GM04504 (cell line): ENCODE measurements around the gene SLC7A14.

Experiments used
- DNase-seq: peaks from one replicate; pipeline ENCODE4 v3.0.0-alpha.2; 2012; ENCODE audit warnings: low read depth

The SLC7A14 gene

DNA sequence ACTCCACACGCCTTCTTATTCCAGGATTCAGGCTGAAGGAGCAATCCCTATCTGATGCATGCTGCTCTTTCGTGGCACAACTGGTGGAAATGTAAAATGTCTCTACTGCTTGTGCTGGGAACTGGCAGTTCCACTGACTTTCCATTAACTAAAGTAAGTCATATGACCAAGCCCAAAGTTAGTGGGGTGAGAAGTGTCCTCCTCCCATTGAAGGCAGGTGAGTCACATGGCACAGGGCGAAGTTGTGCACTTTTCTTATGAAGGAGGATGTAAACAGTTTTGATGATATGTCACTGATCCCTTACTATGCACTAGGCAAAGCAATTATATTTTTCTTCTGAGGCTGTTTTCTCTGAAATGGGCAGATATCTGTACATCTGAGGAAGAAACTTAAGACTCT lies 51.6 kb downstream of the SLC7A14 start:
- no peak for DNase-seq

DNA sequence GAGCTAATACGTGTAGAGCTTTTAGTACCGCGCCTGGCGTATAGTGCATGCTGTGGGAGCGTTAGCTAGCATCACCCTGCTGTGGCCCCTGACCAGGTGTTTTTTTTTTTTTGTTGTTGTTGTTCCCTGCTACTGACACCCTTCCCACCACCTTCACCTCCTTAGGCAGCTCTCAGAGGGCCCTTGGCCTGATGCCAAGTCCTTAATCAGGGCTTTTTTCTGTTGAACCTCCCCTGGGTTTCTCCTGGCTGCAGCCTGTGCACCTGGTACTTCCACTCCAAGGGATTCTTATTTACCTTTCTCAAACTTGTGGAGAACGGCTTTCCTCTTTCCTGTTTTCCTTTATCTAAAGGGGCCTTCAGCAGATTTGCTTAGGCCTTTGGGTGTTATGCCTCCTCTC lies 53.3 kb downstream of the SLC7A14 start:
- no peak for DNase-seq

DNA sequence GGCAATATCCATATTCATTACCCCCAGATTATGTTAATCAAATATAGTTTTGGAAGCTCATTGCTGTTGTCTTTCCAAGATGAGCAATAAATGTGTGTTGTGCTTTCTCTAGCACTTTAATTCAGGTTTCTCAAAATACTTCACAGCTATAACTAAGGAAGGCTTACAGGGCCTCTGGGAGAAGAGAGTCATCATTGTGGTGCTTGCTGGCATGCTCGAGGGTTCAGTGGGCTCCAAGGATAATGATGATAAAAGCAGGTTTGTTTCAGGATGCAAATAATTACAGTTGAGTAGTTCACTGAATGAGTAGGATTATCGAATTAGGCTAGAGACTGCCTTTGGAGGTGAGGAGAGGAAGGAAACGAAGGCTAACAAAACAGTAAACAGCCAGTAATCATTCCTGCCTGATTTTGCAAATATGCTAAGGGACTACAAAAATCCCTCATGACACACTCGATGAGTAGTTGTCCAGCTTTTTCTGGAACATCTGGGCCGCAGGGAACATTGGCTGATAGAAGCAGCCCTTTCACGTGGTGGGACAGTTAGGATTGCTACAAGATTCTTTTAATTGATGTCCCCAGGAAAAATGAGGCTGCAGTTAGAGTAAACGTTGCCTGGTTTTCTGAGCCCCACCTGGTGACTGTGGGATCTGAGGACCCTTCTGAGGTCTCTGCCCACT lies 54.1 kb downstream of the SLC7A14 start:
- DNase-seq: peak; percentile 38

DNA sequence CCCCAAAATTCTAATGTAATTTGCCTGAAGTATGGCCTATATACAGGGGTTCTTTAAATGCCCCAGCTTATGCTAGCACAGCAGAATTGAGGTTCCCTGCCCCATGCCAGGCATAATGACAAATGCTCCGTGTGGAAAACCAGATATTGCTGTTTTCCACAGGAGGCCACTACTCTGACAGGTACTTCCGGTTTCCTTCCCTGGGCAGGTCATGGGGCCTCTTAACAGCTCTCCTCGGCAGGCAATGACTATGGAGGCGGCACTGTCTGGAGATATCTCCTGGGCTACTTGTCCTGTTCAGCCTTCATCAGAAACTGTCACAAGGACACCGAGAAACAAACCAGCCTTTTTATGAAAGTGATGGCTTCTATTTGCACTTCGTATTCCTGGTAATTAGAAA lies 54.8 kb downstream of the SLC7A14 start:
- DNase-seq: no peak

DNA sequence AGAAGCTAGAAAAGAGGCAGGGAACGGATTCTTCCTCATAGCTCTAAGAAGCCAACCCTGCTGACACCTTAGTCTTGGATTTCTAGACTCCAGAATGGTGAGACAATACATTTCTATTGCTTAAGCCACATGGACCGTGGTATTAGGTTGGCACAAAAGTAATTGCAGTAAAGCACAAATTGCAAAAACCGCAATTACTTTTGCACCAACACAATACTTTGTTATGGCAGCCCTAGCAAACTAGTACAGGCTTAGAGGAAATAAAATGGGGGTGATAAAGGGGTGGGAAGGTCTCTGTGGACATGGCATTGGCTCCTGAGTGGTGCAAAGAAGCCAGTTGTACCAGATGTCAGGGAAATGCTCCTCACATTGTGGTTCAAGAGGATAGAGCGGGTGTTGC lies 56.0 kb downstream of the SLC7A14 start:
- DNase-seq: no peak

DNA sequence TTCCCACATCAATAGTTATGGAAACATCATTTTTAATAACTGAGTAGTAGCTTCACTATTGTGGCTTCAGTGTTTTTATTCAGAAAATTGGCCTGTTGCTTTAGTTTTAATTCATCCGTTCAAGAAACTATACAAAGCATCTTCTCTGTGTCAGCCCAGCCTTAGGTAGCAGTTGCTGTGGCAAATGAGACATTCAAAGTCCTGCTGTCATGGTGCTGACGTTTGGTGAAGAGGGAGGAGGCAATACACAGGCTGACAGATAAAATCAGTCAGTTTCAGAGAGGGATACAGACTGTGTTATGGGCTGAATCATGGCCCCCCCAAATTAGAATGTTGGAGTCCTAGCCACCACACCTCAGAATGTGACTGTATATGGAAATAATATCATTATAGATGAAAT lies 56.5 kb downstream of the SLC7A14 start:
- DNase-seq: no peak

DNA sequence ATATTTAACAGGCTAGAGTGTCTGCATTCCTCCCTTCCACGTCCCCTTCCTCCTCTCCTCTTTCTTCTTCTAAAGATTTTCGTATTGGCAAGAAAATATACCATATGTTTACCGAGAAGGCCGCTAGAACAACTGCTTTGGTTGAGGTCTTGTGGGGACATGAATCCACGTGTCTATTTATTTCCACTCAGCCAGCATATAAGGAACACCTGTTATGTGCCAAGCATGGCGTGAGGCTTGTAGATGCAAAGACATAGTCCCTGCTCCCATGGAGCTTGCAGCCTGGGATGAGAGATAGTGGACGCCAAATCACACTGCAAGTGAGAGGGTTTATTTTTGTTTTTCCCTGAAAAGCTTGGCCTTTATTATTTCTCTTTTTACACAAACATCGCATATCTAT lies 57.1 kb downstream of the SLC7A14 start:
- DNase-seq: no peak

DNA sequence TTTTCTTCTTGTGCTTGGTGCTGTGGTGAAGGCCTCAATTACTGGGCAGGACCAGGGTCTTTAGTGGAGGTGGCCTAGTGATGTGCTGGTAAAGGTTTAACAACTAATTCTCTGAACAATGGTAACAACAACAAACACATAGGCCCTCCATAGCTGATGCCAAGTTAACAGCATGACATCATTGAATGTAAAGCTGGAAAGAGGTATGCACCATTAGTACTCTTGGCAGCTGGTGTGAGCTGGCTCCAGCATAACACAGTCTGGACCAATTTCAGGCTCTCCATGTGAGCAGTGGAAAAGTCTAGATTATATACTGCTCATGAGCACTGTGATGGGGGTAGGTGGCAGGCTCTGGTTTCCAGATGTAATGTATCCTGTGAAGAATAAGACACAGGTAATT lies 61.8 kb downstream of the SLC7A14 start:
- DNase-seq: no peak

DNA sequence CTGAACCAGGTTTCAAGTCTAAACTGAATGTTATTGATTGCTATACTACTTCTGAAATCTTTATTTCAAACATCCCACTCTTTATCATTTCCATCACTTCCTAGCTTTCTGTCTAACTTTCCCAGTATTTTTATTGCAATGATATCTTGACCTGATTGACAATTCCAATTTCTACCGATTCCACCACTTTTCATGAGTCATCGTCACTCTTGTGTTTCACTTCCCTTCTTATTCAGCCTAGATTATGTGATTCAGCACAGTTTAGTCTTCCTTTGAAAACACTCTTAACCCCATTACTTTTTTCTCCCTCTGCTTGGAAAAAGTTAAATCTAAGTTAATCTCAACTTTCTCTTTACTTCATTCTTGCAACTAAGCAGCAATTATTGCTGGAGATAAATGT lies 62.6 kb downstream of the SLC7A14 start:
- DNase-seq: no peak

DNA sequence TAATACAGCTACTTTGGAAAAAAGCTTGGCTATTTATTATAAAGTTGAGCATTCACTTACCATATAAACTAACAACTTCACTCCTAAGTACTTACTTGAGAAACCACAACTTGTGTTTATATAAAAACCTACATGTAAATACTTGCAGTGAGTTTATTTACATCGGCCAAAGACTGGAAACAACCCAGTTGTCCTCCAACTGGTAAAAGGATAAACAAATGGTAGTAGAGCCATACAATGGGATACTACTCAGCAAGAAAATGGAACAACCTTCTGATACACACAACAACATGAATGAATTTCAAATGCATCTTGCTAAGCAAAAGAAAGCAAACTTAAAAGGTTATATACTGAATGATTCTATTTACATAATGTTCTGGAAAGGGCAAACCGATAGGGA lies 63.7 kb downstream of the SLC7A14 start:
- no peak for DNase-seq

DNA sequence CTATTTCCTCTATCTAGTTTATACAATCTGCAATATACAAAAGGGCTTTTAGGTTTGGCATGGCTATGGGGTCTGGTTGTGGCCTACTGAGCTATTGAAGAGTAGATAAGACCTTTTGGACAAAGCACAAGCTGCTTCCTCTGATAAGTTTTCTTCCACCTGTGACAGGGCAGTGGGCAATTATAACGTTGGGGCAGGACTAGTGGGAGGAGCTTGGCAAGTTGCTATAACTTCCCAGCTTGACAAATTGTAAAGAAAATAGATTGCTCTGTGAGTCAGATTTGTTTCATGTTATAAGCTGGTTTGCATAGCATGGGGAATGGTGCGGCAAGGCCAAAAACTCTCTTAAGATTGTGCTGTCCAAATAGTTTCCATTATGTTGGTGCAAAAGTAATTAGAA lies 64.9 kb downstream of the SLC7A14 start:
- DNase-seq: no peak

DNA sequence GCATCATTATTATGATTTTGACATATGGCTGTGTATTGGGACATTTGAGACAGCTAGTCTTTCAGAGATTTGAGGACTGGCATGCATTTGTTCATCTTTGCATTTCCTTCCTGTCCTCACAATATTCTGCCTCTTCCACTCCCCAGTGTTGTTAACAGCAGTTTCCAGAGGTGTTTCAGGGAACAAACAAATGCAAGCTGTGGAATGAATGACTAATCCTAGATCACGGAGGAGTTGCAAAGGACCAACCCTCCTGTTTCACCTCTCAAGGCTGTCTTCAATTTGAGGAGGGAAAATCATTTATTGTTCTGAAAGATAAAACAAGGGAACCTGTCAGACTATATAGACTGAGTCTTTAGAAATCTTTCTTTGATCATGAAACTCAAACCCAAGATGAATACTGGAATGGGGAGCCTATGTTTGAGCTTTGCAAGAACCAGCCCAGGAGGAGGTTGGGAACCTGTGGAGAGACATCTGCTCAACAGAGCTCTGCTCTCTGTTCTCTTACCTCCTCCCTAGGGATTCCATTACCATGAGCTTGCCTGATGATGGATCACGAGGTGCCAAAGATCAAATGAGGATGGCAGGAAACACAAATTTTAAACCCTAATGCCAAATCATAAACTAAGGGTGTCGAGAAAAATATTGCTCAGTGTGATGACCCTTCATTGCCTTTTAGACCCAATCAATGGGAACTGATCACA lies 68.5 kb downstream of the SLC7A14 start:
- DNase-seq: no peak

DNA sequence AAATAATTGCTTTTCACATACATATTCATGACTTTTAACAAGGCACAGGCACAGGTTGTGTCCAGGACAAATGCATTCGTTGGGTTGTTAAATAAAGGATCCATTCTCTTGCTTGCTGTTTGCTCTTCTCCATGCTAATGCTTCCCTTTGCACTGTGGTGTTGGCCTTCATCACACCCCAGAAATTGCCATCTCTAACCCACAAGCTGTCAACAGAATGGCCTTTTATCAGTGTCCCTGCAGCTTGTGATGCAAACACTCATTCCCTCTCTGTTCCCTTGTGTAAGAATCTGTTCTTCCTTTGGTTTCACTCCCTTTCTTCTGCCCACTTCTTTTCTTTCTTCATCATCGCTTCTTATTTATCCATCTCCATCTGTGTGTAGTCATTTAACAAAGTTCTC lies 72.2 kb downstream of the SLC7A14 start:
- DNase-seq: no peak

DNA sequence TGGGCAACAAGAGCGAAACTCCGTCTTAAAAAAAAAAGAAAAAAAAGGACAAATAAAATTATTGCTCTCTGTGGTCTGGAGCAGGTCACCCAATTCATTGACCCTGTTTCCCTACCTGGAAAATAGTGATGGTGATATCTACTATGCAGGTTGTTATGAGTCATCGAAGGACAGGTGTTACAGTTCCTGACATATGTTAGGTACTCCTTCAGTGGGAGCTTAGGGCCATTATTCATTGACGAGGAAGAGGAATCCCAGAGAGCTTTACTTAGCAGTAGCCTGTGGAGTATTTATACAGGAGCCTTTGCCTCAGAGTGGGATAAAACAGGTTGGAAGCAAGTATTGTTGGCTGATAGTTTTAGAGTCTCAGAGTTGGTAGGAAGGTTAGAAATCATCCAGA lies 74.5 kb downstream of the SLC7A14 start:
- no peak for DNase-seq

DNA sequence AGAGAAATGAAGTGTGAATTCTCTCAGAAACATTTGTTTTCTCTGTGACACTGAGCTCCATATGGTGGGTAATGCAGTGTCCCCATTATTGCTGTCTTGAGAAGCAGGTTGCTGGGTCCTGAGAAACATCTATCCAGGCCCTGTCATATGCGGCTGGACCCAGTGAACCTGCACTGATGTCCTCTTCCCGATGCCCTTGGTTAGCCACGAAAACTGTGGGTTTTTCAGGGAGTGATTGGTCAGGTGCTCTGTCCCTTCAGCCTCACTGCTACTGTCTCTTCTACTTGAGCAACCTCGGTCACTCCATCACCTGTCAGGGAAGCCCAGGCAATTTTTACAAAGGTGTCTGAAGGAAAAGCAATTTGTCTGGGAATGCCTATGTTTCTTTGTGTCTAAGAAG lies 77.0 kb downstream of the SLC7A14 start:
- DNase-seq: no peak

DNA sequence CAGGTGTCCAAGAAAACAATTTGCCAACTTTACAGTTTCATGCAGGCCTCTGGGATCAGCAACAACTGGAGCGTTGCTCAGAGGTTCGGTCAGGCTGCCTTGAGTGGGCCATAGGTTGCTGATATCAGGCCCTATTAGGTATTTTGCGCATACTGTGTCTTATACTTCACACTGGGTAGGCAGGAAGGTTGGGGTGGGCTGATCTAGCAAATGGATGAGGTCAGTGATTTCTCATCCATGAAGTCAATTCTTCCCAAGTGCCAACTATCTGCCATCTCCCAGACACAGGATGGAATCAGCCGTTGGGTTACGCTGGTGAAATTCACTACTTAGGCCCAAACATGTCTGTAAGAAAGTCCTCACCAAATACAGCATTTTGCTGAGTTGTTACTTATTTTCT lies 77.6 kb downstream of the SLC7A14 start:
- no peak for DNase-seq

DNA sequence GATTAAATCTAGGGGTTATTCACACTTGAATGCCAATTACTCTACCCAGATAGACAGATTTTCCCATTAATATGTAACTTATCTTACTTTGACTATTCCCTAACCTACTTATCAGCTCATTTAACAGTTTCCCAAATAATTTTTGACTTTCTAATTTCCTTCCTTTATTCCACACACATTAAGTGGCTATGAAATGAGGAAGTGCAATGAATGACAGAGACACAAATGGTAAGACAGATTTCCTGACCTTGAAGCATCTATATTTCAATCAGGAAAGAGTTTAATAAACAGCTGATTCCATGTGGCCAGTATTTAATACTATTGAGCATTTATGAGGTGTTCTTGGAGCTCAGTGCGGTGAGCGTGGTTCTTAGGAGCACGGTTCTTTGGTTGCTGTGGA lies 78.8 kb downstream of the SLC7A14 start:
- no peak for DNase-seq

DNA sequence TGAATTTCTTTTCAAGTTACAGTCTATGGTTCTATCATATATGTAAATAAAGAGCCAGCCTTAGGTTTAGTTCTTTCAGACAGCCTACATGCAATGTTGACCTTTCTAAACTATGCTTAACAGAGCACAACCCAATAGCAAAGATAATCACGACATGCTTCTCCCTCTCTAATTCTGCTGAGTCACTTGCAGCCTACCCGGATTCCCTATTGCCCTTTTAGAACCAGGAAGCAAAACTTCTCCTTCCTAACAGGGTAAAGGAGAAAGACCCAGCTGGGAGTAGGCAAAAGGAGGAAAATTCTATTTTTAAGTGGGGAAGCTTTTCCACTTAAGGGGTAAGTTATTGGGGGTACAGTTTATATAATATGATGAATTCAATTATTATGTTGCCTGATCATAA lies 79.3 kb downstream of the SLC7A14 start:
- no peak for DNase-seq

DNA sequence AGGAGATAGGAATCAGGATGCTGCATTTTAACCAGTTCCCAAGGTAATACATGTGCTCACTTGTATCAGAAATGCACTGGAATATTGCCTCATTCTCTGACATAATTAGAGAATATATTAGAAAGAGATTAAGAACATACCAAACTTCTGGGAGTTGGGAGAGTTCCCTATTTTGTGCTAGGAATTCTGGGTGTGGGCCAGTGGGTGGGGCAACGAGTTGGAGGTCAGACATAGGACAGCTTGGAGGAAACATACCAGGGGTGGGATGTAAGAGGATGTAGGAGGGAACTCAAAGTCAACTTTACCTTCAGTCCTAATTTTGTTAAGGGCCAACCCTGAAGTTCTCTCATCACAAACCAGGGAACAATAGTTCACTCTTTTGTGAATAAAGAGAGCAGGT lies 83.6 kb downstream of the SLC7A14 start:
- no peak for DNase-seq

DNA sequence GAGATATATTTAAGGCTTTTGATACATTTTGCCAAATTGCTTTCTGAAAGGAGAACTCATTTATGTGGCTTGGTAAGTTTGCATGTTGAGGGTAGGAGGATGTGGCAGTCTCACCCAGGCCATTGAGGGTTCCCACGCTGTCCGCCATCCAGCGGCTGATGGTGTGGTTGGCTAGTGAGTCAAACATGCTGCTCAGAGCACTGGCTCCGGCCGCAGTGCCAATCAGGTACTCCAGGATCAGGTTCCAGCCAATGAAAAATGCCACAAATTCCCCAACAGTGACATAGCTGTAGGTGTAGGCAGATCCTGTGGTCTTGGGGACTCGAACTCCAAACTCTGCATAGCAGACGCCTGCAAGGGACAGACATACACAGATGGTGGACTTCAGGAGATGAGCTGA lies 84.9 kb downstream of the SLC7A14 start:
- no peak for DNase-seq

DNA sequence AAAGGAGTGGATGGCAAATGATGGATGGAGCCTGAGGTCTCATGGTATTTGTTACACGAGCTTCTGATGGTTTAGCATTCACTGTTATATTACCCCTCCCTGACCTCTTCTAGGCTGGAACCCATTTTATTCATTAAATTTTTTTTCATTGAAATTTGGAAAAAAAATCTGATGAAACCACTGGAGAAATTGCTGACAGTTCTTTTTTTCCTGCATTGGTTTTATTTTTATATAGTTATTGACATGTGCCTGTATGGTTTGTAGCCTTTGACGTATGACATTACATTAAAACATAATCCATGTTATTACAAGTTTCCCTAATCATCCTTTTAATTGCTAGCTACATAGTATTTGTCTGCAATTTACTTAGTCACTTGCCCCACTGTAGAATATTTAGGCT lies 85.4 kb downstream of the SLC7A14 start:
- no peak for DNase-seq

DNA sequence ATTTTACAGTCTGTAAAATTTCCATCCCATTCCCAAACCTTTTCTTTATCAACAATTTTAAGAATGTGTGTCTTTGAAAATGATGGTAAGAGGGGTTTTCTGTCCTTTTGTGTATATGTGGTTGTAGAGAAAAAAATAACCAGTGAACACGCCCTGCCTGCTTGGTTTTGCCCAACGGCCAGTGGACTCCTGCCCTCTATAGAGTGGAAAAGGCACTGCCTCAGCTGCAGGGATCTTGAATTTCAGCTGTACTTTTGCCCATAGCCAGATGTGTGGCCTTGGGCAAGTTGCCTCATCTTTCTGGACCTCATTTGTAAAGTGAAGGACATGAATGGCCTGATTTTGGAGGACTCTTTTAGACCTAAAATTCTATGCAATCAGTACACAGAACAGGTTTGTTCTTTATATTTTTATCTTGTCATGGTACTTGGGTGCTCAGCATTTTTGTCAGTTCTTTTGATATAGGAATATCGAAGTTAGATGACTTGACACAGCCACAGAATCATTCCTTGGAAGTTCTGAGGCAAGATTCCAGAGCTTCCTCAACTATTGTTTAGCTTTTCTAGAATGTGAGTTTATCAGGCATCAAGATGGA lies 86.2 kb downstream of the SLC7A14 start:
- DNase-seq: peak; percentile 55

DNA sequence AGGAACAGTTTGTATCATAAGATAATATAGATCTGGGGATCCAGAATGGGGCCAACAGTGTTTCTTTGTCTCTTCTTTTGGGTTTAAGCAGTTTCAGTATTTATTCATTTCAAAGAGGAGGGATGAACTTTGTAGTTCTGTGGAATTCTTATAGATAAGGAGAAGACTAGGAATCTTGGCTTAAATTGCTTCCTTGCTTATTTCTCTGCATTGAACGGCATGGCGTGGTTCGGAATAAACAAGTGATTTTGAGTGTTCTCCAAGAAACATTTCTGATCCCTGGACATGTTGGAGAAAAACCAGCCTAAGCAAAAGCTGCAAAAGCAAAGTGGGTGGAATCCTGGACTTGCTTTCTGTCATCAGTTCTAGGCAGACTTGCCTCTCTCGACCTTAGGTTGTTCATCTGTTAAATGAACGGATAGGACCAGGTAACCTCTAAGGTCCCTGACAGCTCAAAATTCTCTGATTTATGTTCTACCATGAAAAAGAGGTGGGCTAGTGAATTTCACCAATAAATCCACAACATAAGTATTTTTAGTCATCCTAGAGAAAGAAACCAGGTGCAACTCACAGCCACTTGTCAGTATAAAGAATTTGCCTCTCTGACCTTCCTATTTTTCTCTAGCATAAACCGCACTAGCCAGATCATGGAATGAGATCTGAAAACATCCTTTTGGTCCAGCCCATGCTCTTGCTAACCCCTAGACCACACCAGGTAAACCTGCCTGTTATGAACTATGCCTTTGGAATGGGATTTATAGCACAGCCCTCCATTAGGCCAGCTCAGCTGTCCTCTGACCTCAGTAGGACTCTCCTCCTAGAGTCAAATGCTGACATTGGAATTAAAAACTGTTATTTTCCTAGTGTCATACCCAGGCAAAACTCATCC lies 88.4 kb downstream of the SLC7A14 start:
- DNase-seq: no peak
